Osteoblast (primary cell): ENCODE measurements around the gene TEDDM1. TPM values are rescaled to one million over a fixed set of nuclear protein-coding genes. Genes with fewer than 3 reads are reported as not detected.

ENCODE experiments used
- DNase-seq: peaks from one replicate; pipeline ENCODE4 v3.0.0; 2011; ENCODE audit warnings: low spot score, mixed read lengths; ENCODE audit not compliant: insufficient read length; ENCODE audit errors: missing footprints
- H2AFZ ChIP-seq: 2 replicates; pipeline ENCODE4 v1.6.0; 2011; ENCODE audit warnings: mild to moderate bottlenecking, low read length
- H3K27ac ChIP-seq: 2 replicates; pipeline ENCODE4 v1.5.1; 2011; ENCODE audit warnings: mild to moderate bottlenecking, low read depth, low read length, moderate library complexity
- H3K27me3 ChIP-seq: 2 replicates; pipeline ENCODE4 v1.6.0; 2012; ENCODE audit warnings: mild to moderate bottlenecking, control low read depth, inconsistent platforms, low read length, moderate library complexity; ENCODE audit not compliant: insufficient read depth
- H3K36me3 ChIP-seq: 2 replicates; pipeline ENCODE4 v1.5.1; 2011; ENCODE audit warnings: mild to moderate bottlenecking, low read length, control low read depth, moderate library complexity; ENCODE audit not compliant: insufficient read depth
- H3K4me1 ChIP-seq: 2 replicates; pipeline ENCODE4 v1.5.1; 2011; ENCODE audit warnings: mild to moderate bottlenecking, low read length, control low read depth, moderate library complexity; ENCODE audit not compliant: insufficient read depth
- H3K4me2 ChIP-seq: 2 replicates; pipeline ENCODE4 v1.6.0; 2011; ENCODE audit warnings: mild to moderate bottlenecking, low read length; ENCODE audit not compliant: insufficient read depth
- H3K4me3 ChIP-seq: fragments of 200-600 bp; sonication (generic); 3 replicates; pipeline ENCODE4 v1.5.1; 2012; ENCODE audit warnings: mild to moderate bottlenecking, low read length, inconsistent platforms; ENCODE audit not compliant: insufficient read depth
- H3K79me2 ChIP-seq: 2 replicates; pipeline ENCODE4 v1.6.0; 2012; ENCODE audit warnings: mild to moderate bottlenecking, low read length, control low read depth, inconsistent platforms; ENCODE audit not compliant: insufficient read depth
- H3K9me3 ChIP-seq: 2 replicates; pipeline ENCODE4 v1.5.1; 2011; ENCODE audit warnings: low read depth, low read length, control low read depth
- H4K20me1 ChIP-seq: 2 replicates; pipeline ENCODE4 v1.6.0; 2012; ENCODE audit warnings: mild to moderate bottlenecking, low read length, control low read depth; ENCODE audit not compliant: insufficient read depth
- total RNA-seq: library from RNA; depleted of rRNA; stranded (reverse); fragments of >200 nt; gene quantifications from 2 replicates; pipeline ENCODE4 v1.2.3, GENCODE V29; 2012
- TF ChIP-seq, protein P1 (sequence below): IDR thresholded peaks from 2 replicates; pipeline ENCODE4 v1.5.1; 2011; ENCODE audit warnings: mild to moderate bottlenecking, low read depth, low read length, moderate library complexity; ENCODE audit errors: extremely low read depth

Gene TEDDM1
- total RNA-seq, 1 donor: not detected

DNA sequence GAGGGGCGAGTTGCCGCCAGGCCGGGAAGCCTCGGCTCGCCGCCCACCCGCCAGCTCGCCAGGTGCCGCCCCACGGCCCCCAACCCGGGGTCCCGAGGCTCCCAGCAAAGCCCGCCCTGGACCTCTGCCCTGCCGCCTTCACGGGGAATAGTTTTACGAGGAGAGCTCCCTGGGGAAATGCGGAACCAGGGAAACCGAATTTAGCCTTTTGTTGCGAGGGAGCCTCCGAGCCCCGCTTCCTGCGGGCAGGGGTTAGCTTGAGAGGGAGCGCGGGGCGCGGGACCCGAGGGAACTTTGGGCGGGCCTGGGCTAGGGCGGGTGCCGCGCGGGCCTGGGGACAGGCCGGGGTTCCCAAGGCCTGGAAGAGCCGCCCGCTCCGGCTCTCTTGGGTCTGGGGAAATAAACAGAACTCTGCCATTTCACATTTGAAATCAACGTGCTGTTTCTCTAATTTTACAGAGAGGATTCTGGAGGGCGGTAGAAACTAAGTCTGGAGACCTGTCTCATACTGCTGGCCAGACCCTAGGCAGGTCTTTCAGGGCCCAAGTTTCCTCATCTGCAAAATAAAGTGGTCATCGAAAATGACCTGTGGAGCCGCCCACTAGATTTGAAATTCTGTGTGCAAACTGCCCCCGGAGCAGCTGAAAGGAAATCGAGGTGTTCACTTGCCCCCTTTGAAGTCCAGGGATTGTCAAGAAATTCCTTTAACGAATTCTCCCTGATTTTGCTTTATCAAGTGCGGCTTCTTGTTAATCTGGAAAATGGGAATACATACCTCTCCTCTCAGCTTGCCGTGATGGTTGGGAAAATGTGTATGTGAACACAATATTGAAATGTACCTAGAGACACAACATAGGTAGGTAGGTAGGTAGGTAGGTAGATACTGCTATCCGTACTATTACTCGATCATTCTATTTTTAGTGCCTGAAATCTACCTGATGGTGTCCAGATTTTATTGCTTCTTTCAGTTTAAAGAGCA, 8.1 kb downstream of the TEDDM1 start:
- peaks cover 34% of the 10 kb centered on the region for H3K79me2 ChIP-seq
- H3K4me2 ChIP-seq: peak overlapping the region; percentile 80
- H4K20me1 ChIP-seq: peaks cover 29% of the 10 kb centered on the region
- no peaks in the 10 kb centered on the region for H3K9me3 ChIP-seq
- H3K4me1 ChIP-seq: peaks cover 7% of the 10 kb centered on the region
- peak overlapping the region; percentile 83 for H3K4me3 ChIP-seq
- H3K36me3 ChIP-seq: peaks cover 14% of the 10 kb centered on the region
- H3K27me3 ChIP-seq: no peaks in the 10 kb centered on the region
- TF ChIP-seq, protein P1, sequence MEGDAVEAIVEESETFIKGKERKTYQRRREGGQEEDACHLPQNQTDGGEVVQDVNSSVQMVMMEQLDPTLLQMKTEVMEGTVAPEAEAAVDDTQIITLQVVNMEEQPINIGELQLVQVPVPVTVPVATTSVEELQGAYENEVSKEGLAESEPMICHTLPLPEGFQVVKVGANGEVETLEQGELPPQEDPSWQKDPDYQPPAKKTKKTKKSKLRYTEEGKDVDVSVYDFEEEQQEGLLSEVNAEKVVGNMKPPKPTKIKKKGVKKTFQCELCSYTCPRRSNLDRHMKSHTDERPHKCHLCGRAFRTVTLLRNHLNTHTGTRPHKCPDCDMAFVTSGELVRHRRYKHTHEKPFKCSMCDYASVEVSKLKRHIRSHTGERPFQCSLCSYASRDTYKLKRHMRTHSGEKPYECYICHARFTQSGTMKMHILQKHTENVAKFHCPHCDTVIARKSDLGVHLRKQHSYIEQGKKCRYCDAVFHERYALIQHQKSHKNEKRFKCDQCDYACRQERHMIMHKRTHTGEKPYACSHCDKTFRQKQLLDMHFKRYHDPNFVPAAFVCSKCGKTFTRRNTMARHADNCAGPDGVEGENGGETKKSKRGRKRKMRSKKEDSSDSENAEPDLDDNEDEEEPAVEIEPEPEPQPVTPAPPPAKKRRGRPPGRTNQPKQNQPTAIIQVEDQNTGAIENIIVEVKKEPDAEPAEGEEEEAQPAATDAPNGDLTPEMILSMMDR: no peak
- H3K27ac ChIP-seq: peak overlapping the region; percentile 44
- H2AFZ ChIP-seq: peak overlapping the region; percentile 81
- peak; percentile 83 for DNase-seq

DNA sequence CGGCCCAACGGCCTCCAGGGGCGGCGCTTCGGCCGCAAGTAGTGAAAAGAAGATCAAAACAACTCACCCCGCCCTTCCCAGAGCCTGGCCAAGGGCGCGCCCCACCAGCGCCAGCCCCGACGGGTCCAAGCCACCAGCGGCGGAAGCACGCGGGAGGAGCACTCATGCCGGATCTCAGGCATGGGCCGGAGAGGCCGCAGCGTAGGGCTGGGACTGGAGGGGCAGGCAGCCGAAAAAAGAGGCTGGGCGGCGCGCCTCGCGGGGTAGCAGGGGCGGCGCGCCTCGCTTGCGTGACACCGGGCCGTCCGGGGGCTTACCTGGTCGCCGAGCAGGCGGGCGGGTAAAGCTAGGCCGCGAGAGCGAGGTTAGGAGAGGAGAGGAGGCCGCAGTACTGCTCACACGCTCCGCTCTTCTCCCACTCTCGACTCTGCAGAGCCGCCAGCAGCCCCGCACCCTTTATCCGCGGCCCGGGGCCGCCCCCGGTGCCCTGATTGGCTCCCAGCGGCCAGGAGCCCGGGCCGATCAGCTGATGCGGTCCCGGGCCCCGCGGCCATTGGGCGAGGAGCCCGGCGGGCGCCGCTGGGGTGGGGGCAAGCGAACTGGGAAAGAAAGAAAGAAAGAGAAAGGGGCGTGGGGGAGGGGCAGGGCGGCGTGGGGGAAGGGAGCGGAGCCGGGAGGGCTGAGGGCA, 9.0 kb downstream of the TEDDM1 start, which contains the start of gene GLUL:
Gene GLUL, minus strand, starts transcription at position 429 of the 688 bp plus-strand sequence. CDS start 3,053 bp downstream, outside the sequence.
- H3K36me3 ChIP-seq: peaks cover 21% of the 10 kb centered on the region
- no peaks in the 10 kb centered on the region for H3K9me3 ChIP-seq
- H3K27ac ChIP-seq: peak within 1 kb of the TSS; percentile 77
- H3K79me2 ChIP-seq: peaks cover 34% of the 10 kb centered on the region
- peak within 1 kb of the TSS; percentile 81 for H2AFZ ChIP-seq
- TF ChIP-seq, protein P1: no peak
- H3K4me3 ChIP-seq: peak within 1 kb of the TSS; percentile 83
- H3K4me2 ChIP-seq: peak within 1 kb of the TSS; percentile 80
- peaks cover 29% of the 10 kb centered on the region for H4K20me1 ChIP-seq
- peak; percentile 99 for DNase-seq
- no peaks in the 10 kb centered on the region for H3K4me1 ChIP-seq
- H3K27me3 ChIP-seq: no peaks in the 10 kb centered on the region

DNA sequence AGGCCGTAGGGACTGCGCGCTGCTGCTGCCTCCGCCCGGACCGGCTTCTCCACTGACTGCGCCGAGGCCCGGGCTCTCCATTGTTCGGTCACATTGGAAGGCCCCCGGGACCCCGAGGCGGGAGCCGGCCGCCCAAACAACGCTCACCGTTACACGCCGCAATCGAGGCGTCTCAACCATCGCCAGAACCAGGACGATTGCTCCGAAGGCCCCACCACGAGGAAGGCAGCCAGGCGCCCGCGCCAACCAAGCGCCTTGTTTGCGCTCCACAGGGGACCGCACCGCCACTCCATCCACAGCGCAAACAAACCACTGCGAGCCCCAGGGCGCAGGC, 9.5 kb downstream of the TEDDM1 start:
- H3K9me3 ChIP-seq: no peaks in the 10 kb centered on the region
- H3K27ac ChIP-seq: peak overlapping the region; percentile 77
- peaks cover 34% of the 10 kb centered on the region for H3K79me2 ChIP-seq
- H3K4me2 ChIP-seq: peak overlapping the region; percentile 80
- no peak for DNase-seq
- H4K20me1 ChIP-seq: peaks cover 29% of the 10 kb centered on the region
- H3K4me3 ChIP-seq: peak overlapping the region; percentile 83
- H3K36me3 ChIP-seq: peaks cover 26% of the 10 kb centered on the region
- no peaks in the 10 kb centered on the region for H3K4me1 ChIP-seq
- no peaks in the 10 kb centered on the region for H3K27me3 ChIP-seq
- TF ChIP-seq, protein P1: no peak
- H2AFZ ChIP-seq: peak overlapping the region; percentile 80
